ENCODE results near the gene SLC7A6. TPM values are rescaled to one million over a fixed set of nuclear protein-coding genes. Genes with fewer than 3 reads are reported as not detected.
A peak's percentile ranks its signal among the peaks of the same experiment; 100 is the strongest.

SLC7A6 gene
- polyA plus RNA-seq, 1 experiment: 27.4 TPM

DNA sequence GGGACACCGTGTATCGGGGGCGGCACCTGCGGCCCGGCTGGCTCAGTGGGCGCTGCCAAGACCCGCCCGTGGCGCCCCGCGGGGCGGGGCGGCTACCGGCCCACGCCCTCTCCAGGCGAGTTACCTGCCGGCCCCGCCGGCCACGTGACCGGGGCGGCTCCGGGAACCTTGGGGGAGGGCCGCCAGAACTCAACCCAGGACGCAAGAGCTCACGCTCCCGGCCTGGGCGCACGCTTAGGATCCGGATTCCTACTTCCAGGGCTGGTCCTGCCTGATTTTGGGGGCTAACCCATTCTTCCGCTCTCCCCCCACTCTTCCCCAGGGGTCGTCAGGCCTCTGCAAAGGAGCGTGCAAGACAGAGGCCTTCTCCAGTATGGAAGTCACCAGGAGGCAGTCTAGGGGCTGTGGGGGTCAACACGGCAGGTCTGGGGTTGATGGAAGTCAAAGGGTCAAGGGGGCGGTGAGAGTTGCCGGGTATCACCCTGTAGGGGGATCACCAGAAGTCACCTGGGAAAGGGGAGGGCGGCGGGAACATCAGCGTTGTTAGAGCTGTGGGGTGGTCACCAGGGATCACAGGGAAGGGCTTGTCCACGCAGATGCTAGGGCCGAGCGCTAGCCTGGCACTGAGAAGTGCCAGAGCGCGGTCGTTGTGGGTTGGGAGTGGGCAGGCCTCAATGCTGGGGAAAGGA, 28.0 kb upstream of the SLC7A6 start:
- POLR2A ChIA-PET: interaction anchor here (0.6 to 1.8 kb wide), 3 partner anchors 28 to 301 kb away, joined by 3 to 13 read pairs (median 3); partner anchors contain the start of gene SLC7A6
- Histone ChIP-seq H3K27ac (ENCODE audit: low read depth, low read length) (no peak overlapping the region), H3K27me3 (ENCODE audit: control insufficient read depth, insufficient read depth, low read length) (no peaks in the 10 kb centered on the region), H3K4me3 (ENCODE audit: low read depth, low read length) (no peak overlapping the region; the same call in 1 of the 2 replicates), H3K9me3 (ENCODE audit: control insufficient read depth, insufficient read depth, low read length) (peaks cover 7% of the 10 kb centered on the region; the same call in 1 of the 2 replicates)
- DNase-seq (ENCODE audit: low read depth, low spot score): no peak
- CTCF ChIA-PET: interaction anchor here (1.3 kb wide), 2 partner anchors 28 to 93 kb away, joined by 3 to 4 read pairs; partner anchors contain the start of gene SLC7A6
- TF ChIP-seq, protein P1, sequence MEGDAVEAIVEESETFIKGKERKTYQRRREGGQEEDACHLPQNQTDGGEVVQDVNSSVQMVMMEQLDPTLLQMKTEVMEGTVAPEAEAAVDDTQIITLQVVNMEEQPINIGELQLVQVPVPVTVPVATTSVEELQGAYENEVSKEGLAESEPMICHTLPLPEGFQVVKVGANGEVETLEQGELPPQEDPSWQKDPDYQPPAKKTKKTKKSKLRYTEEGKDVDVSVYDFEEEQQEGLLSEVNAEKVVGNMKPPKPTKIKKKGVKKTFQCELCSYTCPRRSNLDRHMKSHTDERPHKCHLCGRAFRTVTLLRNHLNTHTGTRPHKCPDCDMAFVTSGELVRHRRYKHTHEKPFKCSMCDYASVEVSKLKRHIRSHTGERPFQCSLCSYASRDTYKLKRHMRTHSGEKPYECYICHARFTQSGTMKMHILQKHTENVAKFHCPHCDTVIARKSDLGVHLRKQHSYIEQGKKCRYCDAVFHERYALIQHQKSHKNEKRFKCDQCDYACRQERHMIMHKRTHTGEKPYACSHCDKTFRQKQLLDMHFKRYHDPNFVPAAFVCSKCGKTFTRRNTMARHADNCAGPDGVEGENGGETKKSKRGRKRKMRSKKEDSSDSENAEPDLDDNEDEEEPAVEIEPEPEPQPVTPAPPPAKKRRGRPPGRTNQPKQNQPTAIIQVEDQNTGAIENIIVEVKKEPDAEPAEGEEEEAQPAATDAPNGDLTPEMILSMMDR (IDR thresholded peaks at IDR 0.05; ENCODE audit: low read depth, low read length): no peak

DNA sequence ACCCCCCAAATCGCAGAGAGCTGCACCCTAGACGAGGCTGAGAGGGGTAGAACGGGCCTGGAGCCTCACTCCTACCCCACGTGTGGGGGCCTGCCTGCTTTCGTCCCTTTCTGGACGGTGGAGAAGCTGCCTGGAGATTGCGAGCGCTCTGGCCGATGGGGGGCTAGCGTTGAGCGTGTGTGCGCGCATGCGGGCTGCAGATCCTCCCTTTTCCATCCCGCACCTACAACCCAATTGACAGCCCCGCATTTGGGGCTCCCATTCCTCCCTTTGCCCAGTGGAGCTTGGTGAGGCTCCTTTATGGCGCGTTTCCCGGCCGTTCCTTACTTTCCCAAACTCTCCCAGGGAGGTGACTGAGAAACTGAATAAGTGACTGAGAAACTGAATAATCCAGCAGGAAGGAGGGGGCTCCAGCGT, 27.5 kb upstream of the SLC7A6 start:
- Histone ChIP-seq H3K9me3 (ENCODE audit: control insufficient read depth, insufficient read depth, low read length) (peaks cover 7% of the 10 kb centered on the region; the same call in 1 of the 2 replicates), H3K27ac (ENCODE audit: low read depth, low read length) (peak overlapping the region; percentile 75), H3K27me3 (ENCODE audit: control insufficient read depth, insufficient read depth, low read length) (no peaks in the 10 kb centered on the region), H3K4me3 (ENCODE audit: low read depth, low read length) (peak overlapping the region; percentile 69)
- TF ChIP-seq, protein P1 (IDR thresholded peaks at IDR 0.05; ENCODE audit: low read depth, low read length): no peak
- DNase-seq (ENCODE audit: low read depth, low spot score): no peak
- ChIA-PET POLR2A (interaction anchor here (0.6 to 1.9 kb wide), 7 partner anchors 27 to 301 kb away, joined by 3 to 13 read pairs (median 5); partner anchors contain the start of genes NFATC3, PRMT7, SLC7A6 and SLC7A6OS), CTCF (interaction anchor here (0.7 to 1.3 kb wide), 4 partner anchors 27 to 420 kb away, joined by 3 to 4 read pairs (median 3); partner anchors contain the start of gene SLC7A6)

DNA sequence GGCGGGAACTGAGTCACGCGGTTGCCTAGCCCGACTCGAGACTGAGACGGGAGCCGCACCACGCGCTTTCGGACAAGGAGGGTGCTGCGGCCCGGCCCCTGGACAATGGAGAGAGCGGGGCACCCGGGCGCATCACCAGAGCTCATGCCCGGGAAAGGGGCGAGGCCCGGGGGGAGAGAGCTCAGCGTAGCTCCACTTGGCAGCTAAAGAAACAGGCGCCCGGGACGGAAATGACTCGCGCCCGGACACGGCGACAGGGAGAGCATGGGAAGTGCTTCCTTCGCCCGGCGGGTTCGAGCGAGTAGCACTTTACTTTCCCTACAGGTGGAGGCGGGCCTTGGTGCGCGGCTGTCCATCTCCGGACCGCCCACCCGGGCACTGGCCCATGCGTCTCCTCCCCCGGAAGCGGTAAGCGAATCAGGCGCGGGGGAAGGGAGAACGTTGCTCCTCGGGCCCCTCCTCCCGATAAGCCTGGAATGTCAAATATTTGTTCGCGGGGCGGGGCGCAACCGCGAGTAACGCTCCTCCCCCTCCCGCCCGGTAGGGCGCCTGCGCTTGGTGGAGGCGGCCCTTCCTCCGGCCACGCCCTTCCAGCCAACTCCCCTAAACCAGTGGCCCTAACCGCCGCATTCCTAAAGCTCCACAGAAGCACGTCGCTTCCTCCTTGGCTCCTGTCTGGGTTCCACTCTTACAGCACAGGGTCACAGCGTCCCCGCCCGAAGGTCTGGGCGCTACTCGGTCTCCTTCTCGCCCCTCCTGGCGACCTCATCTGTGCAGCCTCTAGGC, 26.9 kb upstream of the SLC7A6 start:
- CTCF ChIA-PET: interaction anchor here (0.7 to 1.3 kb wide), 4 partner anchors 27 to 421 kb away, joined by 3 to 4 read pairs (median 3); partner anchors contain the start of gene SLC7A6
- H3K27ac ChIP-seq (ENCODE audit: low read depth, low read length): peak overlapping the region; percentile 94
- TF ChIP-seq, protein P1 (IDR thresholded peaks at IDR 0.05; ENCODE audit: low read depth, low read length): no peak
- POLR2A ChIA-PET: interaction anchor here (0.6 to 1.9 kb wide), 10 partner anchors 26 to 1369 kb away, joined by 3 to 13 read pairs (median 4); partner anchors contain the start of genes NFATC3, PRMT7, SLC7A6 and SLC7A6OS
- peak overlapping the region; percentile 69 for H3K4me3 ChIP-seq (ENCODE audit: low read depth, low read length)
- peaks cover 7% of the 10 kb centered on the region; the same call in 1 of the 2 replicates for H3K9me3 ChIP-seq (ENCODE audit: control insufficient read depth, insufficient read depth, low read length)
- peak; percentile 94 for DNase-seq (ENCODE audit: low read depth, low spot score)
- no peaks in the 10 kb centered on the region for H3K27me3 ChIP-seq (ENCODE audit: control insufficient read depth, insufficient read depth, low read length)

DNA sequence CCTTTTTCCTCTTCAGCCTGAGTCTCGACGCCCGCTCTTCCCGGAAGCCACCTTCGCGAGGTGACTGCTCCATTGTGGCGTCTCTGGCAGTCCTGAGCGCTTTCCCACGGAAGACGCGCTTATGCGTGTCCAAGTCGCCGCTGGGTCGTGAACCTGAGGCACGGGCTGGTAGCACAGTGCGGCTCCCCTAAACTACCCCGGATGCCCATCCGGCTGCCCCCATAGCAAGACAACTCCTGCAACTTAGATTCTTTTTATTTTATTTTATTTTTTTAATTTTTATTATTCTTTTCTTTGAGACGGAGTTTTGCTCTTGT, 26.3 kb upstream of the SLC7A6 start:
- peak overlapping the region; percentile 67 for H3K4me3 ChIP-seq (ENCODE audit: low read depth, low read length)
- no peak for DNase-seq (ENCODE audit: low read depth, low spot score)
- ChIA-PET CTCF (interaction anchor here (1.6 kb wide), 1 partner anchor 91 kb away, joined by 14 read pairs; no protein-coding TSS in a partner anchor), POLR2A (interaction anchor here (0.7 to 1.9 kb wide), 4 partner anchors 26 to 1370 kb away, joined by 3 to 13 read pairs (median 12); partner anchors contain the start of genes NFATC3, PRMT7, SLC7A6 and SLC7A6OS)
- H3K9me3 ChIP-seq (ENCODE audit: control insufficient read depth, insufficient read depth, low read length): peaks cover 7% of the 10 kb centered on the region; the same call in 1 of the 2 replicates
- peak overlapping the region; percentile 94 for H3K27ac ChIP-seq (ENCODE audit: low read depth, low read length)
- TF ChIP-seq, protein P1 (IDR thresholded peaks at IDR 0.05; ENCODE audit: low read depth, low read length): no peak
- H3K27me3 ChIP-seq (ENCODE audit: control insufficient read depth, insufficient read depth, low read length): no peaks in the 10 kb centered on the region
